ENCODE results near the gene COPS7A.

Gene COPS7A

DNA sequence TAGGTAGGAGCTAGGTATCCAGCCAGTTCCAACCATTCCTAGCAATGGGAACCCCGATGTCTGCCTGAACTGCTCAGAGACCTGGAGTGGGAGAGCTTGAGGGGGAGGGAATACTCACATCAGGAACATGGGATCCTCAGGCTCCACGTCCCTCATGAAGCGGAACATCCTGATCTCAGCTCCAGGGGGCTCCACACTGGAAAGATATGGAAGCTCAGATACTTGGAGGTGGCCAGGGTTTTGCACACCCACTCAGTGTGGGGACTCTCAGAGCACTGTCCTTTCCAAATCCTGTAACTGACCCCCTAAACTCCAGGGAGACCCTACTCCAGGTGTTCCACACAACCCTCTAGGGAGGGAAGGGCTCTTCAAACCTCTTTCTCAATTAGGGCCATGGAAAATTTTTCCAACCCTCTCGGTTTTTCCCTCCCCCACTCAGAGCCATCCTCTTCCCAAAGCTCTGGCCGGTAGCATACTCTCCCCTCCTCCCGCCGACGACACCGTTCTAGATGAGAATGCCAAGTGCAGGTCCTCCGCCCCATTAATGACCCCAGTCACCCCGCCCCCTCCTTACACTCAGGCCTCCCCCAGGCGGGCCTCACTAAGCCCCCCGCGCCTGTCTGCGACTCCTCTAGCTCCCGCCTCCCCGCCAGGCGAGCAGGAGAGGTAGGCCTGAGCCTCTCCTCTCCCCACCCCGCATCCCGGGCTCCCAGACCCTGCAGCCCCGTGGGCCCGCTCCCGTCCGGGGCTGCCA is 28.5 kb downstream of the COPS7A start:
- no peak for DNase-seq

DNA sequence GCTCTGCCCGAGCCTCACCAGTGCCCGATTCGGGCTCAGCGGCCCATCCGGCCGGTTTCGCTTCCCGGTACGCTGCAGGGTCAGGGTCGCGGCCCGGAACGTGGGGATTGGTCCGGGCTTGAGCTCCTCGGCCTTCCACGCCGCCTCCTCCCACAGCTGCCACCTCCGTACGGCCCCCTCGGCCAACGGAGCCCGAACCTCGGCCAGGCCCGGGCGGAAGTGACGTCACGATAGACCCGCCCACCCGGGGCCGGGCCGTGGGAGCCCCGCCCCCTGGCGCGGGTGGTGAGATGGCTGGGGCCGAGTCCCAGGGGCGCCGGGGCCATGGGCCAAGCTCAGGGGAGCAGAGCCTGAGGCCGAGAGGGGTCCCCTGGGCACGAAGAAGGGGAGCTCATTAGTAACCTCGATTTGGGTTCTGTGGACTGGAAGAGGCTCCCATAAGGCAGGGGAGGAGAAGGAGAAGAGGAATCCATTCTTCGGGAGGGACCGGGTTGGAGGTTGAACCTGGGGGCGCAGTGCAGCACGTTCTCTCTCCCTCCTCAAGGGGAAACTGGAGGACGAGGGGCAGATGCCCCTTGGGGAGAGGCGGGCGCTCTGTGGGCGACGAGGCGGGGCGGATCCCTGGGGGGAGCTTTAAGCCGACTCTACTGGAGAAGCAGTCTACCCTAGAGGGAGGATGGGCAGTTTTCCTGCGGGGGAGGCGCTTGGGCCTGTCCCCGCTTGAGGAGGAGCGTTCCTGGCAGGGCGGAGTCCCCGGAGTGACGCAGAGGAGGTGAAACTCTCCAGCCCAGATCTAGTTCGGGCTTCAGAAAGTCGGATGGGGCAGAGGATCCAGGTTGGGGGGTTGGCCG is 29.3 kb downstream of the COPS7A start, which contains the start of gene MLF2:
Gene MLF2, minus strand, starts transcription at position 221 of the 851 bp plus-strand sequence. CDS start 807 bp downstream, outside the sequence.
- DNase-seq = peak; percentile 86 to 94

DNA sequence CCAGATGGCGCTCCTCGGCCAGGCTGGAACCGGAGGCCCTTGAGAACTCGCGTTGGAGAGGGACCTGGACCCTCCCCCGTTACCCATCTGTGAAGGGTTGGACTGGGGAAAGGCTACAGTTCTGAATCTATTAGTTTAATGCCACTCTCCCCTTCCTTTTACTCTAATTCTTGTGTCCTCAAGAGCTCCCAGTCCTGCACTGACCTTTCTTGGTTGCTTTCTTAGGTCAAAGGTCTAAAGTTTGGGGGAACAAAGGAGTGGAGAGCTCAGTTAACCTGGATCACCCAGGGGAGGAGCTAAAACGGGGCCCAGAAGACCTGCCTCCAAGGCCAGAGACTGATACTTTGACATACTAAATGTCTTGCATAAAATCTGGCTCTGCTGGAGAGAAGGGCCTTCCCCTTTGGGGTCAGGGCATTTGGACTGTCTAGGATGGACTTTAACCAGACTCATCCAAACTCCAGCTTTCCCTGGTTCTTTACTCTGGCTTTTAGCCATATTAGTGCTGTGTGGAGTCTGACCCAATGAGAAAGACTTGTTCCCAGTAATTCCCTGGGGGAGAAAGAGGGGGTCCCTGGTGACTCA is 30.0 kb downstream of the COPS7A start:
- no peak for DNase-seq

GRCh38 chr12:6754411-6754810 is 30.6 kb downstream of the COPS7A start:
- no peak for DNase-seq

GRCh38 chr12:6757028-6757690 is 33.3 kb downstream of the COPS7A start:
- no peak for DNase-seq

DNA sequence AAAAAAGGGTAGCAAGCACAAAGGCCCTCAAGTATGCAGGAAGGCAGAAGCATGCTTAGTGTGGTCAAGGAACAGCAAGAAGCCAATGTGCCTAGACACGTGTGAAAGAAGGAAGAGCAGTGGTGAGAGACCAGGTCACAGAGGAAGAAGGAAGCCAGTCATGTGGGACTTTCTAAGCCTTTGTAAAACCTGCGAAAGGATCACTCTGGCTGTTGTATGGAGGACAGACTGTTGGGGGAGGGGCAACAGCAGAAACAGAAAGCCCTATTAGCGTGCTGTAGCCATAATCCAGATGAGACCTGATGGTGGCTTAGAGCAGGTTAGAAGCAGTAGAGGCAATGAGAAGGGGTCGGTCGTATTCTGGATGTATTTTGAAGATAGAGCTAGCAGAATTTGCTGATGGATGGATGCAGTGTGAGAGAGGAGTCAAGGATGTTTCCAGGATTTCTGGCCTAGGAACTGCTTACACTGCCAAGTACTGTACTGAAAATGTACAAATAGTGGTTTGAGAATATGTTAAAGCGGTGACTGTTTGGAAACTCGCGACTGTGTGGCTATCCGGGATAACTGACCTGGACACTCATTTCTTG is 34.8 kb downstream of the COPS7A start:
- DNase-seq = no peak

GRCh38 chr12:6759741-6760140 is 35.9 kb downstream of the COPS7A start:
- DNase-seq = no peak

- no peak for DNase-seq
These were observed 39.5 kb downstream of the COPS7A start for GRCh38 chr12:6763380-6763779.

DNA sequence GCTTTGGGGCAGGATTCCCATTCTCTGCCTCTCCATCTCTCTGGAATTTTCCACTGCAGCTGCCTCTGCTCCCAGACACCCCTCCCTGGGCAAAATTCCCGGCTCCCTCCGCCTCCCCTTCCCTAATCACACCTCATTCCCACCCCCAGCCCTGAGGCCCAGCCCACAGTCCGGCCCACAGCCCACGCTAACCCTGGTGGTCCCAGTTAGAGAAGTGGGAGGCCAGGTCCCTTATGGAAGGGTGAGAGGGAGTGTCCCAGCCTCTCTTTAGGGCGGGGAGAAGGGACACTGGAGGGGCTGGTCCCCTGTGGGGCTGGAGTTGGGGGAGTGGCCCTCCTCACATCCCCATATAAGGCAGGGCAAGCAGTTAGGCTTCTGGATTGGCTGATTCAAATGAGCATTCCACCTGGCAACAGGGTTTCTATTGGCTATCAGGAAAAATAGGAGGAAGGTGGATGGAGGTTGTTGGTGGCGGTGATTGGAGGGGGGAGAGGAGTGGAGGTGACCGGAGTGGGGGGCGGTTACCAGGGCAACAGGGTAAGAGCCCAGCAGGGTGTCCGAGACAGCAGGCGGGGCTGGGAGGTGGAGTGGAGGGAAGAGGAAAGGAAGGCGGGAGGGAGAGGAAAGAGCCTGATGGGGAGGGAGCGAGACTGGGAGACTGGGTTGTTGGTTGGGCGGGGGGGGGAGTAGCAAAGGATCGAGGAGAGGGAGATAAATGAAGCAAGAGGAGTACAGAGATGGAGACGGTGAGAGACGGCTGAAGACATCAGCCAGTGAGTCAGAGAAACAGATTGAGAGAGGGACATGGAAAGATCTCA is 40.4 kb downstream of the COPS7A start:
- DNase-seq = peak; percentile 36 to 49

DNA sequence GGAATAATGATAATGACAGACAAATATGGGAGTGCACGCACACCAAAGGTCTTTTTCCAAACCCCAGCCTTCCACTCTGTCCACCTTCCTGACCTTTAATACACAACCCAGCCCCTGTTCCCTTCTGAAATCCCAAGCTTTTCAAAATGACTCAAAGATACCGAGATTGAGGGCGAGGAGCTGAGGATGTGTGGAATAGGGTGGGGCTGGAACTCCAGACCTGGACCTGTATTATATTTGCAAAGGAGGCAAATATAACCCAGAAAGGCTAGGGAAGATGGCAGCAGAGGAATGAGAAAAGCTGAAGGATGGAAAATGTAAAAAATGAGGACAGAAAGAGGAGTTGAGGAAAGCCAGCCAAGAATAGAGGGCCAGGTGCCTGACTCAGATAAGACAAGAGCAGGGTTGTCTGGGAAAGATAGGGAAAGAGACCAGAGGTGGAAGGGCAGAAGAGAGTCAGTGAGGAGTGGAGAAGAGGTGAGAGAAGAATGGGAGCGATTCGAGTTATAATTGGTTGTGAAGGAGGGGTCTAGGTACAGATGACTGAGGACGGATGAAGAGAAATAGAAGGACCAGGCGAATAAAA is 41.3 kb downstream of the COPS7A start:
- no peak for DNase-seq

GRCh38 chr12:6765634-6766581 is 42.1 kb downstream of the COPS7A start, which contains the start of gene PTMS:
PTMS (plus strand) TSS chr12:6766363; CDS start chr12:6766706, 343 bp downstream.
- DNase-seq = no peak

DNA sequence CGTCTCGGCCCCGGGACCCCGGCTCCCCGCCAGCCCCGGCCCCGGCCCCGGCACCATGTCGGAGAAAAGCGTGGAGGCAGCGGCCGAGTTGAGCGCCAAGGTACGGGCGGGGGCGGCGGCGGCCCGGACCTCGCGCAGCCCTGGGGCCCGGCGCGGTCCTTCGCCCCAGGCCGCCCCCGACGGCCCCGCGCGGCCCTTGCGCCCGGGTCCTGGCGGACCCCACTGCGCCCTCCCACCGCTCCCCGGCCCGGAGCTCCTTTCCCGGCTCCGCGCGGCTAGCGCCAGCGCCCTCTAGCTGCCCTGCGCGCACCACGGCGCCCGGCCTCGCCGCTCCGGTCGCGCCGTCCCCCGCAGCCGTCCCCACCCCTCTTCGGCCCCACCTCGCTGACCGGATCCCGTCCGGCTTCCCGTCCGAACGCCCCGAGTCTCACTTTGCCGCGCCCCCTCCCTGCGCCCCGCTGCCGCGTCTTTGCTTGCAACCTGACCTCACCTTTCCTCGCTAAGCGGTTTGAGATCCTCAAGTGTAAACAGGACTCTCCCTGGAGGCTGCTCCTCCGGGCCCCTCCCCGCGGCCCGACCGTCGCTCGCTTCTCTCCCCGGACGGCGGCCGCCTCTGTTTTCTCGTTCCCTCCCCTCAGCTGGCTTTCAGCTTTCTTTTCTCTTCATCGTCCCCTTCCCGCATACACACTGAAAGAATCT is 43.0 kb downstream of the COPS7A start:
- peak; percentile 45 to 55 for DNase-seq

GRCh38 chr12:6767353-6768319 is 43.8 kb downstream of the COPS7A start:
- no peak for DNase-seq

DNA sequence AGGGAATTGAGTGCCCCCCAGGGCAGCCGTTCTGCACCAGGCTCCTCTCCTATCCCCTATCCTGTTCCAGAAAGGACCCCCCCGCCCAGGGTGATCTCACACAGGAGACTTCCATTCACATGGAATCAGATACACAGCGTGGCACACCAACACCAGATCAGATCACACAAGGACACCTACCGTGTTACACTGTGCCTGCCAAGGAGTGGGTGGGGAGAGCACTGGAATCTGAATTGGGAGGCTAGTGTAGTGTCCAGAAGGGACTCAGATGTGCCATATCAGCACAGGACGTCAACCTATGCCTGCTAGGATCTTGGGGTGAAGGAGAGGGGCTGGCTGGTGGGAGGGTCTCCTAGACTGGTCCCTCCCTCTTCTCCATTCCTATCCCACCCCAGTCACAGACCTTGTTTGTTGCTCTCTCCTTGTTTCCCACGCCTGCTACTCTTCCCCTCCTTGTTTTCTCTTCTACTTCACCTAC is 44.6 kb downstream of the COPS7A start:
- DNase-seq = no peak

DNA sequence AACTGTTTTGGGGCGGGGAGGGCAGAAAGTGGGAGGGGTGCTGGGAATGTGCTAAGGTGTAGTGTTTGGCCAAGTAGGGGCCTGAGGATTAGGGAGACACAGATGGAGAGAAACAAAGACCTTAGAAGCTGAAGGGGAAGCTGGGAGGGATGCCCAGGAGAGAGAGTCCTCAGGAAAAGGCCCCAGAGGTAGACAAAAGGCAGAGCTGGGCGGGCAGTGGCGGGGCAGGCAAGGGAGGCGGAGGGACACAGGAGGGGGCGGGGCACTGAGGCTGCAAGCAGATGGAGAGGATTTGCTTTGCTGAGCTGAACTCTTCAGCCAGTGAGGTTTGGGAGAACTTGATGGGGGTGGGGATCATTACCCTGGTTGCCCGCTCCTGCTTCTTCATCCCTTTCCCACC is 45.1 kb downstream of the COPS7A start:
- no peak for DNase-seq

- DNase-seq = no peak
These were observed 45.8 kb downstream of the COPS7A start for GRCh38 chr12:6769666-6770065.

- DNase-seq = no peak
These were observed 46.2 kb downstream of the COPS7A start for GRCh38 chr12:6770094-6770493.

GRCh38 chr12:6770600-6770999 is 46.8 kb downstream of the COPS7A start:
- DNase-seq = no peak

Data from AML-193 (cell line).